Measurements from ENCODE around the gene SLC6A12.

Gene SLC6A12

DNA sequence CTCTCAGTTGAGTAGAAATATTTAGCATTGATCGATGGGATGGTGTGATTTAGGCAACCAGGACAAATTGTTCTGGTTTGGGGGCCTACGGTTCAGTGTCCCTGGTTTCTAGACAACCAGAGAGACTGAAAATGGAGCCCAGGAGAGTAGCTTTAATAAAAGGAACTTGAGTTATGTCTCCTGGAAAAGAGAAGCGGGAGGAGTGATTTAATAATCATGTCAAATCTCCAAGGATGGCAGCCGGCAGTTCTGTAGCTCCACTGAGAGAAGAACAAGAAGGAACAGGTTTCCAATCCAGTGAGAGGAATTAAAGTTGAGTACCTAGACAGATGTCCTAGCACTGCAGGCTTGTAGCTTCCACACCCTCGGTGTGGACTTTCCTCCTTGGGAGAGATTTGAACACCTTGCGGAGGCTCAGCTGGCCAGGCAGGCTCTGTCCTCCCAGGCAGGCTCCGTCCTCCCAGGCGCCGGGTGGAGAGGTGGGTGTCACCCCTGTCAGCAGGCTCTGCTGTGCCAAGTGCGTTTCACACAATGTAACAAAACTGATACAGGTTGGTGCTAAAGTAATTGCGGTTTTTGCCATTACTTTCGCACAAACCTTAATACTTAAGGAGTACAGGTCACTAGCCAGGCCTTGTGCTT lies 45.9 kb downstream of the SLC6A12 start:
- DNase-seq (ENCODE audit: extremely low read depth in 1 of 2, low read depth in 1 of 2) = no peak

- no peak for DNase-seq (ENCODE audit: extremely low read depth in 1 of 2, low read depth in 1 of 2)
Measured at GRCh38 chr12:166425-167075, 47.4 kb downstream of the SLC6A12 start.

GRCh38 chr12:165862-166368 lies 48.0 kb downstream of the SLC6A12 start:
- no peak for DNase-seq (ENCODE audit: extremely low read depth in 1 of 2, low read depth in 1 of 2)

DNA sequence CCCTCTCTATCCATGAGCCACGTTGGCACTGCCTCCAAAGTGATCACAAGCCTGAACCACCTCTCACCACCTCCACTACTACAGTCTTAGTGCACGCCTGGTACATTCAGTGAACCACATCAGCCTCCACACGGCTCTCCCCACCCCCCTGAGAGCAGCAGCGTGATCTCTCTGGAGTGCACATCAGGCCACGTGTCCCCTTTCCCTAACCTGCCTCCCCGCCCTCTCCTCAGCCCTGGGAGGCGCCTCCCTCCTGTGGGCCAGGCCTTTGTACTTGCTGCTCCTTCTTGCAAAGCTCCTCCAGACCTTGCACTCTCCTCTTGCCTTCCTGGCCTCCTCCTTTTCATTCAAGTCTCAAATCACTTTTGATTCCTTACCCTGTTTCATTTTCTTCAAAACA lies 49.8 kb downstream of the SLC6A12 start:
- DNase-seq (ENCODE audit: extremely low read depth in 1 of 2, low read depth in 1 of 2) = no peak

- no peak for DNase-seq (ENCODE audit: extremely low read depth in 1 of 2, low read depth in 1 of 2)
Measured at GRCh38 chr12:163406-163986, 50.5 kb downstream of the SLC6A12 start.

DNA sequence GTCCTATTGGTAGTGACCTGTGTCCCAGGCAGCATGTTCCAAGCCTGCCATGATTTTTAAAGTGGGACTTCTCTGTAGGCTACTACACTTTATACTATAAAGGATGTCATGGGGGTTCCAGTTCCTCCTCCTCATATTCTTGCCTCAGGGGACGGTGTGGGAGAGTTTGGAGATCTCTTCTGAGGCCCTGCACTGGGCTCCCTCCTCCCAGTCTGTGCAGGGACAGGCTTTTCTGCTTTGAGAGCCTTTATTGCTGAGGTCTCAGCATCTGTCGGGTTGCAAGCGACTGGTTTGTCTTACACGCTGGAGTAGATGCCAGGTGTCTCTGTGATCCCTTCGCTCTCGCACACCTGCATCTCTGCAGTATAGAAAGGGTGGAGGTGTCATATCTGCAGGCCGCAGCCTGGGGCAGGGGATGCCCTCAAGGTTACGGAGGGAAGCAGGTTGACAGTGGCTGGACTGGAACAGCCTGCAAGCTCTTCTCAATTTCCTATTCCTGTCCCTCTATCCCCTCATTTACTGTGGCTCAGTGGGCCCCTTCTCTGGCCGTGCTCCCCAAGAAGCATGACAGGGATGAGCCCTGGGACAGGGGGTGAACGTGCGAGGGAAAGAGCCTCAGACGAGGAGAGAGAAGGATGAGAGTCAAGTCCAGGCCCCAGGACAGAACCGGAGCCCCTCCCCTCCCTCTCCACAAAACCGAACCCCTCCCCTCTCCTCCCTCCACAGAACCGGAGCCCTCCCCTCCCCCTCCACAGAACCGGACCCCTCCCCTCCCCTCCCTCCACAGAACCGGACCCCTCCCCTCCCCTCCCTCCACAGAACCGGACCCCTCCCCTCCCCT lies 51.3 kb downstream of the SLC6A12 start:
- no peak for DNase-seq (ENCODE audit: extremely low read depth in 1 of 2, low read depth in 1 of 2)

GRCh38 chr12:161823-162222 lies 52.1 kb downstream of the SLC6A12 start:
- DNase-seq (ENCODE audit: extremely low read depth in 1 of 2, low read depth in 1 of 2) = no peak

DNA sequence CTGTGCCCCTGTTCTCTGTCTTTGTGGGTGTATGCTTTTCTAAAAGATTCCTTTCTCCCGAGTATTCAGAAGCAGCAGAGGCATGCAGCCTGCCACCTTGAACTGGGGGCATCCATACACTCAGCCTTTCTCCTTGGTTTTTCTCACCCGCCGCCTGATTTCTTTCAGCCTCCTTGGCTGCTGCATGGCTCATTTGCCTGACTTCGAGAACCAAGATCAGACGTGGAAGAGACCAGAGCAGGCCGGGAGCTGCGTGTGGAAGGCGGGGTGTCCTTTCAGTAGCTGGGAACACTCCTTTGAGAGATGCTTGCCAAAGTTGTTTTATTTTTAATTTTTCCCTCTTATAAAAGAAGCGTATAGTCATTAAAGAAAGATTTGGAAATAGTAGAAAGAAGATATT lies 53.1 kb downstream of the SLC6A12 start:
- no peak for DNase-seq (ENCODE audit: extremely low read depth in 1 of 2, low read depth in 1 of 2)

GRCh38 chr12:159156-159782 lies 54.7 kb downstream of the SLC6A12 start:
- DNase-seq (ENCODE audit: extremely low read depth in 1 of 2, low read depth in 1 of 2) = no peak

DNA sequence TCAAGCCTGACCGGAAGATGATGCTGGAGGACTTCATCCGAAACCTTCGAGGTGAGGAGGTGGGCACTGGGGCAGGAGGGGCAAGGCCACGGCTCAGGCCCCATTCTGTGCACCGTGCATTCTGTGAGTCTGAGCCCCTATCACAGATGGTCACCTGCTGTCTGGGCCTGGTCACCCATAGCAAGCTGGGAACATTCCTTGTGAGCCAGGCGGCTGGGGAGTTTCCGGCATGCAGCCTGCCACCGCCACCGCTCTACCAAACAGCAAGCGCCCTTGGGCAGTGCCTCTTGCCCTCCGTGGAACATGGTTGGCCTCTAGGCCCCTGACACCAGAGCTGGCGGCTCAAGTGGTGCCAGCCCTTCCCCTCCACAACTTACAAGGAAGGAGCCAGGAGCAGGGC lies 56.3 kb downstream of the SLC6A12 start:
- no peak for DNase-seq (ENCODE audit: extremely low read depth in 1 of 2, low read depth in 1 of 2)

DNA sequence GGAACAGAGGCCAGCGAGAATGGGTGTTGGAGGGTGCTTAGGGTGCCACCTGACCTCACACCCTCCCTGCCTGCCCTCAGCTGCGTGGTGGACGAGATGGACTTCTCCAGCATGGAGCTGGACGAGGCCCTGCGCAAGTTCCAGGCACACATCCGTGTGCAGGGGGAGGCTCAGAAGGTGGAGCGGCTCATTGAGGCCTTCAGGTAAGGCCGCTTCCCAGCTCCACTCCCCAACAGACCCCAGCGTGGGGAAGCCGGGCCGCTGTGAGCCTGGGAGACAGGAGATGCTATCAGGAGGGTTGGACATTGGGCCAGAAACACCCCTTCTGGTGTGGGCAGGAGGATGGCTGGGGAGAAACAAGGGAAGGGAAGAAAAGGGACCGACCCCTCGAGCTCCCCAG lies 57.0 kb downstream of the SLC6A12 start:
- DNase-seq (ENCODE audit: extremely low read depth in 1 of 2, low read depth in 1 of 2) = no peak

- no peak for DNase-seq (ENCODE audit: extremely low read depth in 1 of 2, low read depth in 1 of 2)
Measured at GRCh38 chr12:155646-156045, 58.3 kb downstream of the SLC6A12 start.

GRCh38 chr12:155006-155405 lies 59.0 kb downstream of the SLC6A12 start:
- DNase-seq (ENCODE audit: extremely low read depth in 1 of 2, low read depth in 1 of 2) = no peak

GRCh38 chr12:154058-154457 lies 59.9 kb downstream of the SLC6A12 start:
- DNase-seq (ENCODE audit: extremely low read depth in 1 of 2, low read depth in 1 of 2) = no peak

- peak in 1 of 2 donors; percentile 16 for DNase-seq (ENCODE audit: extremely low read depth in 1 of 2, low read depth in 1 of 2)
Measured at GRCh38 chr12:153080-153746, 60.7 kb downstream of the SLC6A12 start.

DNA sequence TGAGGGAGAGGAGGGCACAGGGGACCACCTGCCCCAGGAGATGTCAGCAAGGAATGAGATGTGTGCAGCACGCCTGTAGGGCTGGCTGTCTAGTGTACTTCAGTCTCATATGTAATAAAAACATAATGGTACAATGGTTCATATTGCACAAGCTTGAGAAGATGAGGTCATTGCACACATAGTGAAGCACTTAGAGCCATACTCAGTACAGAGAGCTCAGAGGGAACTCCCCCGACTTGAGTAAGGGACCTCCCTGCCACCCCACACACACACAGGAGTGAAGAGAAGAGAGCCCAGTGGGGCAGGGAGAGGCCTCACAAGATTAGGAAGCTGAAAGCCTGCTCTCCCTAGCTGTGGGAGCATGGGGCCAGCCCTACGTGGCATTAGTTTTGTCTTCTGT lies 61.5 kb downstream of the SLC6A12 start:
- no peak for DNase-seq (ENCODE audit: extremely low read depth in 1 of 2, low read depth in 1 of 2)

DNA sequence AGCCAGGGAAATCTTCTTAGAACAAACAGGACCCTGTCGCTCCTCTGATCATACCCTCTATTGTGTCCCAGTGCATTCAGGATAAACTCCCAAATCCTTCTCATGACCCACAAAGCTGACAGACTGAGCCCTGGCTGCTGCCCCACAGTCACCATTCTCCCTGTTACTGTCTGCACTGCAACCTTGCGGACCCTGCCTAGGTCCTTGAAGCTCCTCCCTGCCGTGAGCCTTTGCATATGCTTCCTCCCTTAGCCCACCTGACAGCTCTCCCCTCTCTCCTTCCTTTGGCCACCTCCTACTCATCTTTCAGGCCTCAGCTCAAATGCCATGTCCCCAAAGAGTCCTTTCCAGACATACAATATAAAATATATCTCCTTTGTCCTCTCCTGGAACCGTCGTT lies 62.4 kb downstream of the SLC6A12 start:
- no peak for DNase-seq (ENCODE audit: extremely low read depth in 1 of 2, low read depth in 1 of 2)

- no peak for DNase-seq (ENCODE audit: extremely low read depth in 1 of 2, low read depth in 1 of 2)
Measured at GRCh38 chr12:148676-149416, 65.1 kb downstream of the SLC6A12 start.

GRCh38 chr12:147242-147641 lies 66.7 kb downstream of the SLC6A12 start:
- DNase-seq (ENCODE audit: extremely low read depth in 1 of 2, low read depth in 1 of 2) = no peak
